GM18951 (cell line): Measurements from ENCODE around the gene TNKS1BP1.

Source experiments
- POLR2A ChIP-seq: IDR thresholded peaks from 4 replicates; pipeline ENCODE4 v1.6.1; 2011; ENCODE audit warnings: mild to moderate bottlenecking; ENCODE audit not compliant: insufficient read length, insufficient read depth; ENCODE audit errors: extremely low read depth
- in situ Hi-C: fragments of 300-500 bp; cut with MboI; formaldehyde crosslinking; loops from one replicate; pipeline ENCODE4 v1.12.0; 2022; ENCODE audit warnings: low sequenced_read_pairs, mixed read lengths, inconsistent platforms; ENCODE audit not compliant: unreplicated experiment

Gene TNKS1BP1

GRCh38 chr11:57269571-57270021 is 55.2 kb downstream of the TNKS1BP1 start:
- in situ Hi-C loops = no loop called here
- TF ChIP-seq POLR2A = no peak

- in situ Hi-C loops = no loop called here
- no peak for TF ChIP-seq POLR2A
Observed at GRCh38 chr11:57266157-57266556, 58.6 kb downstream of the TNKS1BP1 start.

GRCh38 chr11:57263351-57263750 is 61.4 kb downstream of the TNKS1BP1 start:
- in situ Hi-C loops = no loop called here
- TF ChIP-seq POLR2A = no peak

- in situ Hi-C loops = no loop called here
- no peak for TF ChIP-seq POLR2A
Observed at GRCh38 chr11:57262157-57262556, 62.6 kb downstream of the TNKS1BP1 start.

GRCh38 chr11:57260937-57261783 is 63.6 kb downstream of the TNKS1BP1 start:
- no peak for TF ChIP-seq POLR2A
- in situ Hi-C loops = no loop called here

GRCh38 chr11:57256119-57256518 is 68.6 kb downstream of the TNKS1BP1 start:
- no peak for TF ChIP-seq POLR2A
- in situ Hi-C loops = no loop called here

- in situ Hi-C loops = no loop called here
- no peak for TF ChIP-seq POLR2A
Observed at GRCh38 chr11:57255618-57256017, 69.1 kb downstream of the TNKS1BP1 start.

GRCh38 chr11:57254631-57255030 is 70.1 kb downstream of the TNKS1BP1 start:
- no peak for TF ChIP-seq POLR2A
- in situ Hi-C loops = no loop called here

GRCh38 chr11:57251491-57252104 is 73.2 kb downstream of the TNKS1BP1 start:
- no peak for TF ChIP-seq POLR2A
- in situ Hi-C loops = no loop called here

GRCh38 chr11:57251037-57251436 is 73.7 kb downstream of the TNKS1BP1 start:
- TF ChIP-seq POLR2A = no peak
- in situ Hi-C loops = no loop called here
